Suprapubic skin (tissue), 4 donors: ENCODE results near the gene ZDHHC5. TPM values are rescaled to one million over a fixed set of nuclear protein-coding genes. Genes with fewer than 3 reads are reported as not detected.

ENCODE experiments used
- DNase-seq, 2 donors: peaks; one replicate each; pipeline ENCODE4 v3.0.0-alpha.2; 2019; ENCODE audit warnings: low spot score in 2 of 2
- H3K27ac ChIP-seq: fragments of 200-600 bp; sonication (generic); one replicate; pipeline ENCODE4 v1.5.1; 2019
- H3K27me3 ChIP-seq: fragments of 200-600 bp; sonication (generic); one replicate; pipeline ENCODE4 v1.5.1; 2019
- H3K36me3 ChIP-seq: fragments of 200-600 bp; sonication (generic); one replicate; pipeline ENCODE4 v1.5.1; 2019
- H3K4me1 ChIP-seq: fragments of 200-600 bp; sonication (generic); one replicate; pipeline ENCODE4 v1.5.1; 2019
- H3K4me3 ChIP-seq: fragments of 200-600 bp; sonication (generic); one replicate; pipeline ENCODE4 v1.5.1; 2019; ENCODE audit warnings: mild to moderate bottlenecking
- H3K9me3 ChIP-seq: fragments of 200-600 bp; sonication (generic); one replicate; pipeline ENCODE4 v1.5.1; 2019
- CTCF ChIP-seq, 2 donors: fragments of 200-600 bp in 1 of 2; fragments of 450-650 bp in 1 of 2; sonication (generic) in 1 of 2; IDR thresholded peaks; one replicate each; pipeline ENCODE4 v1.5.1; 2016 to 2019; ENCODE audit warnings: antibody characterized with exemption in 2 of 2, mild to moderate bottlenecking in 1 of 2, moderate library complexity in 1 of 2
- EP300 ChIP-seq: sonication (generic); formaldehyde crosslinking; IDR thresholded peaks from one replicate; pipeline ENCODE4 v1.6.1; 2017; ENCODE audit warnings: antibody characterized with exemption
- POLR2A ChIP-seq, 2 donors: fragments of 450-650 bp; IDR thresholded peaks; one replicate each; pipeline ENCODE4 v1.6.1; 2017; ENCODE audit warnings: antibody characterized with exemption in 2 of 2, mild to moderate bottlenecking in 2 of 2, moderate library complexity in 2 of 2
- POLR2AphosphoS5 ChIP-seq, 3 donors: sonication (generic); formaldehyde crosslinking; IDR thresholded peaks; one replicate each; pipeline ENCODE4 v1.6.1; 2017; ENCODE audit warnings: antibody characterized with exemption in 3 of 3
- WGBS: methylation state at CpG from one replicate; pipeline ENCODE4 v1.1.5; 2018; 5-methylcytosine and 5-hydroxymethylcytosine counted together
- total RNA-seq, 4 donors: library from RNA; depleted of rRNA; stranded (reverse); fragments of >200 nt; gene quantifications; one replicate each; pipeline ENCODE4 v1.1.0, GENCODE V29; 2016

Gene ZDHHC5
- total RNA-seq, 4 donors from 2014 or later: 61.7 to 93.9 (median 87.6) TPM

DNA sequence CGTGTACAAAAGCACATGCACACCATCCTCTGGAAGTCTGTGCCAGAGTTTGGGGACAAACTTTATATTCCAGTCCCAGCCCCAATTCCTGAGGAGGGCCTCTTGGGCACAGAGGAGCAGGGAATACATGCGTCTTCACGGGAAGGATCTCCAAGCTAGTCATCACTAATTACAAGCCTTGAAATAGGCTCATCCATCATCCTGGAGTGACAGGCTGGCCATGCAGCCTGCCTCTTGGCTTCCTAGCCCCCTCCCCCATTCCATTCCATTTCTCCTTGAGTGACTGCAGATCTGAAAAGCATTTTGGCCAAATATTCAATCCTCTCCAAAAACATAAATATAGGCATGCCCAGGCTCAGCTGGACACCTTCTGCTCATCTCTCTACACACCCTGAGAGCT, 45.7 kb upstream of the ZDHHC5 start:
- Histone ChIP-seq H3K27ac (no peak overlapping the region), H3K9me3 (no peaks in the 10 kb centered on the region), H3K27me3 (no peaks in the 10 kb centered on the region), H3K36me3 (no peaks in the 10 kb centered on the region), H3K4me1 (no peaks in the 10 kb centered on the region), H3K4me3 (no peak overlapping the region)
- WGBS: 49% methylated on average over 3 of the region's 3 CpGs
- no peak for TF ChIP-seq POLR2A (IDR thresholded peaks at IDR 0.05)
- no peak for TF ChIP-seq CTCF (IDR thresholded peaks at IDR 0.05)
- TF ChIP-seq EP300: no peak
- TF ChIP-seq POLR2AphosphoS5 (IDR thresholded peaks at IDR 0.05): no peak
- DNase-seq: no peak

DNA sequence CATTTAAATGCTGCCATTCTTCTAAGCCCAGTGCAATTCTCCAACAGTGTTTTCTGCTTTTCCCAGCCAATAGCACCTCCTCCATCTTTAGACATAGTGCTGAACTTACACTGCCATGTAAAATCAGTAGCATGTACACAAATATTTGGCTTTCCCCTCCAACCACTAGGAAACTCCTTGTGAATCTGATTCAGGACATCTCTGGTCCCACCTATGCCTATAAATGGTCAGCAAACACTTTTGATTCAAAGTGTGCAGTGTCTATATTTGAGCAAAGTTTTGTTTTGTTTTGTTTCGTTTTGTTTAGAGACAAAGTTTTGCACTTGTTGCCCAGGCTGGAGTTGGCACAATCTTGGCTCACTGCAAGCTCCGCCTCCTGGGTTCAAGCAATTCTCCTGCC, 43.0 kb upstream of the ZDHHC5 start:
- TF ChIP-seq POLR2A (IDR thresholded peaks at IDR 0.05) (no peak), EP300 (no peak), CTCF (IDR thresholded peaks at IDR 0.05) (no peak), POLR2AphosphoS5 (IDR thresholded peaks at IDR 0.05) (no peak)
- Histone ChIP-seq H3K36me3 (no peaks in the 10 kb centered on the region), H3K27me3 (no peaks in the 10 kb centered on the region), H3K27ac (no peak overlapping the region), H3K9me3 (no peaks in the 10 kb centered on the region), H3K4me1 (no peaks in the 10 kb centered on the region), H3K4me3 (no peak overlapping the region)
- 97% methylated on average over 2 of the region's 2 CpGs for WGBS
- DNase-seq: no peak

DNA sequence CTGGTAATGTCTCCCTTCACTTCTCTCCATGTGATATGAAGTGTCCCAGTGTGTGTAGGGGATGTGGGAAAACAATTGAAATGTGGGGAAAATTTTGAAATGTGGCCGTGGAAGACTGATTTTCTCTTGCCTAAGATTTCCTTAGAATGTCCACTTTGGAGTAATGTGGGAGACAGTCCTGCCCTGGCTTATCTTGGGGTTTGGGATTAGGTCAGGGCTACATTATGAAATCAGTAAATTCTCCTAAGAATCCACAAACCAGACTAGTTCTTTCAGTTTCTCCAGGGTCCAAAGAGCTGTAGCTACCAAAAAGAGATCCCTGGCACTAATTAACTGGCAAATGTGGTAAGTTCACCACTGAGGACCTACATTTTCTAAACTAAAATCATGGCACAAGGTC, 41.0 kb upstream of the ZDHHC5 start:
- Histone ChIP-seq H3K4me3 (no peak overlapping the region), H3K9me3 (no peaks in the 10 kb centered on the region), H3K4me1 (no peaks in the 10 kb centered on the region), H3K27ac (no peak overlapping the region), H3K36me3 (no peaks in the 10 kb centered on the region), H3K27me3 (no peaks in the 10 kb centered on the region)
- TF ChIP-seq POLR2A (IDR thresholded peaks at IDR 0.05): no peak
- DNase-seq: no peak
- WGBS: 90% methylated on average over 1 of the region's 1 CpG

GRCh38 chr11:57630171-57630570, 37.7 kb upstream of the ZDHHC5 start:
- no peak for DNase-seq
- TF ChIP-seq EP300 (no peak), POLR2AphosphoS5 (IDR thresholded peaks at IDR 0.05) (no peak), POLR2A (IDR thresholded peaks at IDR 0.05) (no peak), CTCF (IDR thresholded peaks at IDR 0.05) (no peak)

DNA sequence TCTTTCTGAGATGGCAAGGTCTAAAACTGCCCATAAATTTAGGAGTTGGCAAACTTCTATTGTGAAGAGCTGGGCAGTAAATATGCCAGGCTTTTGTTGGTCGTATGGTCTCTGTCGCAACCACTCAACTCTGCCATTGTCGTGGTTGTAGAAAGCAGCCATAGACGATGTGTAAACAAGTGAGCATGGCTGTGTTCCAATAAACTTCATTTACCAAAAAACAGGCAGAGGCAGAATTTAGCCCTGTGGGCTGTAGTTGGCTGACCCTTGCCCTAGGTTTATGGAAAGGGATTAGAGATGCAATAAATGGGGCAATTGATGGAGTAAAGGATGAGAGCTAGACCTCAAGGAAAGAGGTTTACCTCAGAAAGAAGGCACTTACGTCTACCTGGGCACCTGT, 35.8 kb upstream of the ZDHHC5 start:
- no peaks in the 10 kb centered on the region for H3K9me3 ChIP-seq
- H3K4me3 ChIP-seq: no peak overlapping the region
- H3K27me3 ChIP-seq: no peaks in the 10 kb centered on the region
- no peaks in the 10 kb centered on the region for H3K4me1 ChIP-seq
- no peak for DNase-seq
- no peaks in the 10 kb centered on the region for H3K36me3 ChIP-seq
- H3K27ac ChIP-seq: no peak overlapping the region
- TF ChIP-seq POLR2AphosphoS5 (IDR thresholded peaks at IDR 0.05) (no peak), POLR2A (IDR thresholded peaks at IDR 0.05) (no peak), EP300 (no peak), CTCF (IDR thresholded peaks at IDR 0.05) (no peak)
- 53% methylated on average over 5 of the region's 5 CpGs for WGBS

More at GRCh38 chr11:57630171-57630570, 37.7 kb upstream of the ZDHHC5 start:
- H3K4me1 ChIP-seq: no peaks in the 10 kb centered on the region
- no peaks in the 10 kb centered on the region for H3K36me3 ChIP-seq
- no peak overlapping the region for H3K4me3 ChIP-seq
- no peak overlapping the region for H3K27ac ChIP-seq
- H3K9me3 ChIP-seq: no peaks in the 10 kb centered on the region
- H3K27me3 ChIP-seq: no peaks in the 10 kb centered on the region
- 71% methylated on average over 2 of the region's 2 CpGs for WGBS

DNA sequence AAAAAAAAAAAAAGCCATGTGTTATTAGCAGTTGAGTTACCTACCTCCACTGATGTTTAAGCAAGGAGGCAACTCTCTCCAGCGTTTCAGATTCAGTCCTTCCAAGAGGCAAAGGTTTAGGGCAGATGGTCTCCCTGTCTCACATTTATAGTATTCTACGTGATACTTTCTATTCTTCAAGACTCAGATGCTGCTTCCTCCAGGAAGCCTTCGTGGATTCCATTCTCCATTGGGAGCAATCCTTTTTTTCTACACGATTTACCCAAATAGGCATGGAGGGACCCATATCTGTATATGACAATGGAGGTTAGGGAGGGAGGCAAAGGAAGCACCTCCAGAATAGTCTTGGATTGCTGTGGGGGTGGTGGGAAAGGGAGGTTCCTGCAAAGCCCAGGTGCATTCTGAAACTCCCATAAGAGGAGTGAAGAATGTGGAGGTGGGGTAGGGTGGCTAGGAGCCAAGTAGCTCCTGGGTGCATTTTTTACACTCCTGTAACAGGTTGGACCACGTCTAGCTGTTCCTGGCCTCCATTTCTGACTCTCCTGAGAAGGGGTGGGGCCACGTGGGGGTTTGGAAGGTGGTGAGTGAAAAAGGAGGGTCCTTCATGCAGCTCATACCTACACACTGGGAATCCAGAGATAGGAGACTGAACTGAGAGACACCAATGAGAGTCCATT, 34.4 kb upstream of the ZDHHC5 start:
- 61% methylated on average over 6 of the region's 6 CpGs for WGBS
- TF ChIP-seq POLR2A (IDR thresholded peaks at IDR 0.05): no peak
- no peak for TF ChIP-seq CTCF (IDR thresholded peaks at IDR 0.05)
- TF ChIP-seq EP300: no peak
- TF ChIP-seq POLR2AphosphoS5 (IDR thresholded peaks at IDR 0.05): no peak
- H3K9me3 ChIP-seq: no peaks in the 10 kb centered on the region
- no peak for DNase-seq
- no peaks in the 10 kb centered on the region for H3K36me3 ChIP-seq
- no peak overlapping the region for H3K4me3 ChIP-seq
- no peak overlapping the region for H3K27ac ChIP-seq
- H3K4me1 ChIP-seq: peaks cover 9% of the 10 kb centered on the region
- H3K27me3 ChIP-seq: no peaks in the 10 kb centered on the region
